Measurements from ENCODE around the gene KAZN. TPM values are rescaled to one million over a fixed set of nuclear protein-coding genes. Genes with fewer than 3 reads are reported as not detected.
A peak's percentile ranks its signal among the peaks of the same experiment; 100 is the strongest.

Gene KAZN
- total RNA-seq, 1 donor from 2014 or later, result 33.5 TPM

DNA sequence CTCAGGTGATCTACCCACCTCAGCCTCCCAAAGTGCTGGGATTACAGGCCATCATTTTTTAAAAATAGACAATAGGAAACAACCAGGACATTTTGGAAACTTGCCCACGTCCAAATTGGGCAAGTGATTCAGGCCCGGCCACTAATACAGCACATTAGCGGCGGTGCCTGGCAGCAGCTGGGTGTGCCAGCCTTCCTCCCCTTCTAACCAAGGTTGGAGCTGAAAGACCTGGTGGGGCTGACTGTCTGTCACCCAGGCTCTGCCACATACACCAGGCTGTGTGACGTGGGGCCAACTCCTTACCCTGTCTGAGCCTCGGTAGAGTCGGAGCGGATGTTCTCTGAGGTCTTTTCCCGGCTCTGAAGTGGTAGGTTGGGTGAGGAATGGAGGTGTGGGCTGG, 525.4 kb downstream of the KAZN start:
- intact Hi-C loops (cut with DNase I), result loop anchor here (10.0 kb wide), 1 partner anchor 151 kb away; no protein-coding TSS in a partner anchor
- Histone ChIP-seq H3K27me3 (no peaks in the 10 kb centered on the region), H3K9me3 (no peaks in the 10 kb centered on the region), H3K4me1 (no peaks in the 10 kb centered on the region), H3K27ac (no peak overlapping the region), H3K36me3 (no peaks in the 10 kb centered on the region), H3K4me3 (no peak overlapping the region)
- ATAC-seq (no peak), DNase-seq (no peak)
- no peak for TF ChIP-seq CTCF (IDR thresholded peaks at IDR 0.05)

GRCh38 chr1:15124362-15125100, 526.0 kb downstream of the KAZN start:
- Histone ChIP-seq H3K27me3 (no peaks in the 10 kb centered on the region), H3K9me3 (no peaks in the 10 kb centered on the region), H3K27ac (no peak overlapping the region), H3K36me3 (no peaks in the 10 kb centered on the region), H3K4me1 (no peaks in the 10 kb centered on the region), H3K4me3 (no peak overlapping the region)
- ATAC-seq, result no peak
- no peak for TF ChIP-seq CTCF (IDR thresholded peaks at IDR 0.05)
- DNase-seq, result no peak
- intact Hi-C loops (cut with DNase I), result loop anchor here (10.0 kb wide), 1 partner anchor 150 kb away; no protein-coding TSS in a partner anchor

GRCh38 chr1:15125101-15125745, 526.7 kb downstream of the KAZN start:
- no peak overlapping the region for H3K4me3 ChIP-seq
- no peaks in the 10 kb centered on the region for H3K27me3 ChIP-seq
- H3K27ac ChIP-seq, result no peak overlapping the region
- ATAC-seq, result no peak
- intact Hi-C loops (cut with DNase I), result loop anchor here (10.0 kb wide), 1 partner anchor 150 kb away; no protein-coding TSS in a partner anchor
- H3K36me3 ChIP-seq, result no peaks in the 10 kb centered on the region
- no peak for DNase-seq
- H3K9me3 ChIP-seq, result no peaks in the 10 kb centered on the region
- no peaks in the 10 kb centered on the region for H3K4me1 ChIP-seq
- no peak for TF ChIP-seq CTCF (IDR thresholded peaks at IDR 0.05)

DNA sequence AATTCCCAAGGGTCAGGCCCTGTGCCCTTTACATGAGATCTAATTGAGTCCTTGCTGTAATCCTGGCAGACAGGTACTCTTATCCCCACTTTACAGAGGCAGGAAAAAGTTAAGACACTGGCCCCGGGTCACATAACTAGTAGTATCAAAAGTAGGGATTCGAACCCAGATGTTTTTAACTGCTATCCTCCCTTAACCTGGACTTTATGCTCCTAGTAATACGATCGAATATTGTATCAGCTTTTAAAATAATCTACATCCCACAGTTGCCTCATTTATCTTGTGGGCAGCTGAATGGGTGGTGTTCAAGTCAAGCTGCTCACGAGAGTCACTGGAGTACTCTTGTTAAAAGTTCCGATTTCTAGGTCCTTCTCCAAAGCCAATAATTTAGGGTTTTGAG, 529.6 kb downstream of the KAZN start:
- DNase-seq (no peak), ATAC-seq (no peak)
- no peaks in the 10 kb centered on the region for H3K9me3 ChIP-seq
- no peak overlapping the region for H3K4me3 ChIP-seq
- no peaks in the 10 kb centered on the region for H3K4me1 ChIP-seq
- H3K36me3 ChIP-seq, result no peaks in the 10 kb centered on the region
- intact Hi-C loops (cut with DNase I), result loop anchor here (10.0 kb wide), 1 partner anchor 147 kb away; no protein-coding TSS in a partner anchor
- H3K27me3 ChIP-seq, result no peaks in the 10 kb centered on the region
- H3K27ac ChIP-seq, result no peak overlapping the region
- TF ChIP-seq CTCF (IDR thresholded peaks at IDR 0.05), result no peak

DNA sequence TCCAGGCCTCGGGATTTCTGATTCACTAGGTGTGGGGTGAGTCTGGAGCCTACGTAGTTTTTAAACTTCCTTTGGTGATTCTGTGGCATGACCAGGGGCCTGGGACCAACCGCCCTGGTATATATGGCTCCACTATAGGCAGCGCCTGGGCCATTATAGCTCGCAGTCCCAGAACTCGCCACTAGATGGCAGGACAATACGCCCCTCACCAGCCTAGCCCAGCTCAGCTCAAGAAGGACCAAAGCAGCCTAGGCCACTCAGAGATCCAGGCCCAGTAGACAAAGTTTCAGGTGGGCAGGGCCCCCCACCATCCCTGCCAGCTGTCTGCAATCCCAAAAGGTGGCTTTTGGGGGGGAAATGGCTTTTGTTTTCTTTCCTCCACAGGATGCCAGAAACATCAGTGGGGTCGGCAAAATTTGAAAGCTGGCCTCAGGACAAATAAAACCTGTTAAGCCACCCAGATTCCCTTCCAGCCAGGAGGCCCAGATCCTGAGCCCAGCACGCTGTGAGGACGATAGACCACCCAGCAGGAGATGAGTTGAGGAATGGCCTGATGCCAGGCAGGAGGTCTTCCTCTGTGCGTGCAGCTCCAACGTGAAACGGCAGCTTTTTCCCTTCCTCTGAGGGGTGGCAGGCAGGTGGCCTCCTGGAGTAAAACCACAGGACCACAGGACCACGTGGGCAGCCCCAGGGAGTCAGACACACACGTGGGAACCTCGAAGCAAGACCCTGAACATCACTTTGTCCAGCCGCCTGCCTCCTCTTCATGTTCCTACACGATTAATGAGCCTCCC, 530.2 kb downstream of the KAZN start:
- intact Hi-C loops (cut with DNase I), result loop anchor here (10.0 kb wide), 1 partner anchor 146 kb away; no protein-coding TSS in a partner anchor
- Histone ChIP-seq H3K36me3 (no peaks in the 10 kb centered on the region), H3K27ac (no peak overlapping the region), H3K4me3 (no peak overlapping the region), H3K9me3 (no peaks in the 10 kb centered on the region), H3K4me1 (no peaks in the 10 kb centered on the region), H3K27me3 (no peaks in the 10 kb centered on the region)
- peak; percentile 92 for TF ChIP-seq CTCF (IDR thresholded peaks at IDR 0.05)
- ATAC-seq, result peak; percentile 97
- peak; percentile 83 for DNase-seq

All from upper lobe of right lung (tissue), 1 donor.